Measurements from ENCODE around the gene KIF26A.

- TF ChIP-seq POLR2AphosphoS5 (IDR thresholded peaks at IDR 0.05) (no peak), EP300 (IDR thresholded peaks at IDR 0.05) (no peak), POLR2A (IDR thresholded peaks at IDR 0.05) (no peak)
- TF ChIP-seq, protein P1, sequence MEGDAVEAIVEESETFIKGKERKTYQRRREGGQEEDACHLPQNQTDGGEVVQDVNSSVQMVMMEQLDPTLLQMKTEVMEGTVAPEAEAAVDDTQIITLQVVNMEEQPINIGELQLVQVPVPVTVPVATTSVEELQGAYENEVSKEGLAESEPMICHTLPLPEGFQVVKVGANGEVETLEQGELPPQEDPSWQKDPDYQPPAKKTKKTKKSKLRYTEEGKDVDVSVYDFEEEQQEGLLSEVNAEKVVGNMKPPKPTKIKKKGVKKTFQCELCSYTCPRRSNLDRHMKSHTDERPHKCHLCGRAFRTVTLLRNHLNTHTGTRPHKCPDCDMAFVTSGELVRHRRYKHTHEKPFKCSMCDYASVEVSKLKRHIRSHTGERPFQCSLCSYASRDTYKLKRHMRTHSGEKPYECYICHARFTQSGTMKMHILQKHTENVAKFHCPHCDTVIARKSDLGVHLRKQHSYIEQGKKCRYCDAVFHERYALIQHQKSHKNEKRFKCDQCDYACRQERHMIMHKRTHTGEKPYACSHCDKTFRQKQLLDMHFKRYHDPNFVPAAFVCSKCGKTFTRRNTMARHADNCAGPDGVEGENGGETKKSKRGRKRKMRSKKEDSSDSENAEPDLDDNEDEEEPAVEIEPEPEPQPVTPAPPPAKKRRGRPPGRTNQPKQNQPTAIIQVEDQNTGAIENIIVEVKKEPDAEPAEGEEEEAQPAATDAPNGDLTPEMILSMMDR (IDR thresholded peaks at IDR 0.05) = no peak
Observed at GRCh38 chr14:104118006-104118844, 20.2 kb upstream of the KIF26A start.

Measured in stomach (tissue), 4 donors.